Adrenal gland (tissue), 12 donors: ENCODE results near the gene THSD7A. TPM values are rescaled to one million over a fixed set of nuclear protein-coding genes. Genes with fewer than 3 reads are reported as not detected.

Experiments used
- DNase-seq, 7 donors: peaks; one replicate each; pipeline ENCODE4 v3.0.0-alpha.2; 2019 to 2020
- H3K27ac ChIP-seq, 5 donors: fragments of 200-600 bp; sonication (generic) in 4 of 5; 1 replicate in 3 of 5; 2 replicates in 2 of 5; pipeline versions ENCODE4 v1.5.1 to v1.8.0; 2016 to 2020; ENCODE audit warnings: mild to moderate bottlenecking in 1 of 5
- H3K27me3 ChIP-seq: fragments of 200-600 bp; 2 replicates; pipeline ENCODE4 v1.8.0; 2021
- H3K36me3 ChIP-seq, 2 donors: fragments of 200-600 bp; replicated peaks in 1 of 2; 1 replicate in 1 of 2; 2 replicates in 1 of 2; pipeline versions ENCODE4 v1.5.1 to v1.8.0; 2018 to 2022
- H3K4me1 ChIP-seq, 2 donors: fragments of 200-600 bp; replicated peaks in 1 of 2; 1 replicate in 1 of 2; 2 replicates in 1 of 2; pipeline versions ENCODE4 v1.5.1 to v1.8.0; 2018 to 2021
- H3K4me3 ChIP-seq, 4 donors: fragments of 200-600 bp; sonication (generic) in 3 of 4; one replicate each; pipeline ENCODE4 v1.5.1; 2016 to 2018
- H3K9me3 ChIP-seq, 3 donors: fragments of 200-600 bp; sonication (generic) in 1 of 3; replicated peaks in 1 of 3; 1 replicate in 2 of 3; 2 replicates in 1 of 3; pipeline versions ENCODE4 v1.5.1 to v1.8.0; 2016 to 2021
- POLR2A ChIP-seq, 2 donors: fragments of 450-650 bp; IDR thresholded peaks; one replicate each; pipeline ENCODE4 v1.6.1; 2017; ENCODE audit warnings: antibody characterized with exemption in 2 of 2, mild to moderate bottlenecking in 2 of 2, moderate library complexity in 1 of 2
- WGBS, 4 donors: extraction: QIAGEN DNeasy Blood & Tissue Kit in 2 of 4; methylation state at CpG; one replicate each; pipeline versions ENCODE4 v1.1.5 to v1.1.7; 2013 to 2017; 5-methylcytosine and 5-hydroxymethylcytosine counted together
- intact Hi-C, 2 donors: fragments of 100-400 bp; cut with DNase I; formaldehyde crosslinking; loops; one replicate each; pipeline versions ENCODE4 v1.14.1 to v1.15.0; 2022 to 2023
- polyA plus RNA-seq, 3 donors: library from polyadenylated mRNA; stranded (reverse); fragments of 200-250 nt in 2 of 3; fragments of 350-450 nt in 1 of 3; fragmentation: Illumina TruSeq in 1 of 3; extraction: RNeasy Lipid Tissue Mini Kit (QIAGEN cat#74804) in 1 of 3; gene quantifications; one replicate each; pipeline ENCODE4 v1.2.3, GENCODE V29; 2013 to 2014
- total RNA-seq, 9 donors: library from RNA; depleted of rRNA in 4 of 9; stranded (reverse); fragments of >200 nt in 4 of 9; fragments of 120-200 nt in 1 of 9; fragmentation: NEBNext Ultra II Directional in 1 of 9; extraction: Animal tissue kit (Norgen Biotek cat#: 25700) in 1 of 9; gene quantifications; one replicate each; pipeline versions ENCODE4 v1.1.0 to v1.2.4, GENCODE V29; 2013 to 2023
- TF ChIP-seq, protein P1 (sequence below), 6 experiments: fragments of 450-650 bp in 4 of 6; fragments of 200-600 bp in 2 of 6; sonication (generic) in 1 of 6; IDR thresholded peaks; 1 replicate in 5 of 6; 2 replicates in 1 of 6; pipeline versions ENCODE4 v1.5.1 to v1.8.0; 2016 to 2021; ENCODE audit warnings: antibody characterized with exemption in 6 of 6, mild to moderate bottlenecking in 2 of 6, moderate library complexity in 1 of 6
- donor health status: healthy with polysubstance abuse.
- donor health status: Bipolar disorder and iron deficiency.
- donor health status: DM: yes; HTN: yes; CAD: no.
- donor health status: DM: no; HTN: no; CAD: no.
- donor health status: DM: no; HTN: no; CAD: no.
- donor health status: DM: yes; HTN: yes; CAD: no.

Gene THSD7A
- total and polyA plus RNA-seq, 12 donors, result 0.74 to 18.4 (median 4.8) TPM

DNA sequence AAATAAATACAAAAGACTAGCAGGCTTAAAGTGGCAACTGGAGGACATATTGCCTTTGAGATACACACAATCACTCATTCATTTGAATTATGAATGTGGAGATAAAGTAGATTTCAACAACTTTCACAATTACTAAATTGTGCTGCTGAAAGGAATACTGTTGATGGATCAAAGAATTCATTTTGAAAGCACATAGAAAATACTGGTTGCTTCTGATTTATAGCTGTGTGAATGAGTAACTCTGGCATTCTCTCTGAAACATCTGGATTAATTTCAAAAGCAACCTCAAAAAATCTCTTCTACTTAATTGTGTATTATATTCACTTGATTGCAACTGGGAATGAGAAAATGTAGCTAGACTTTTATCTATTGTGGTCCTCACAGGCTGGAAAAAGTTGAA is 397.6 kb downstream of the THSD7A start:
- Histone ChIP-seq H3K27me3 (no peaks in the 10 kb centered on the region), H3K36me3 (no peaks in the 10 kb centered on the region), H3K4me3 (no peak overlapping the region), H3K4me1 (no peaks in the 10 kb centered on the region), H3K27ac (no peak overlapping the region), H3K9me3 (no peaks in the 10 kb centered on the region)
- no peak for DNase-seq
- intact Hi-C loops, result no loop called here
- TF ChIP-seq, protein P1, sequence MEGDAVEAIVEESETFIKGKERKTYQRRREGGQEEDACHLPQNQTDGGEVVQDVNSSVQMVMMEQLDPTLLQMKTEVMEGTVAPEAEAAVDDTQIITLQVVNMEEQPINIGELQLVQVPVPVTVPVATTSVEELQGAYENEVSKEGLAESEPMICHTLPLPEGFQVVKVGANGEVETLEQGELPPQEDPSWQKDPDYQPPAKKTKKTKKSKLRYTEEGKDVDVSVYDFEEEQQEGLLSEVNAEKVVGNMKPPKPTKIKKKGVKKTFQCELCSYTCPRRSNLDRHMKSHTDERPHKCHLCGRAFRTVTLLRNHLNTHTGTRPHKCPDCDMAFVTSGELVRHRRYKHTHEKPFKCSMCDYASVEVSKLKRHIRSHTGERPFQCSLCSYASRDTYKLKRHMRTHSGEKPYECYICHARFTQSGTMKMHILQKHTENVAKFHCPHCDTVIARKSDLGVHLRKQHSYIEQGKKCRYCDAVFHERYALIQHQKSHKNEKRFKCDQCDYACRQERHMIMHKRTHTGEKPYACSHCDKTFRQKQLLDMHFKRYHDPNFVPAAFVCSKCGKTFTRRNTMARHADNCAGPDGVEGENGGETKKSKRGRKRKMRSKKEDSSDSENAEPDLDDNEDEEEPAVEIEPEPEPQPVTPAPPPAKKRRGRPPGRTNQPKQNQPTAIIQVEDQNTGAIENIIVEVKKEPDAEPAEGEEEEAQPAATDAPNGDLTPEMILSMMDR (IDR thresholded peaks at IDR 0.05), result no peak
- TF ChIP-seq POLR2A (IDR thresholded peaks at IDR 0.05), result no peak

DNA sequence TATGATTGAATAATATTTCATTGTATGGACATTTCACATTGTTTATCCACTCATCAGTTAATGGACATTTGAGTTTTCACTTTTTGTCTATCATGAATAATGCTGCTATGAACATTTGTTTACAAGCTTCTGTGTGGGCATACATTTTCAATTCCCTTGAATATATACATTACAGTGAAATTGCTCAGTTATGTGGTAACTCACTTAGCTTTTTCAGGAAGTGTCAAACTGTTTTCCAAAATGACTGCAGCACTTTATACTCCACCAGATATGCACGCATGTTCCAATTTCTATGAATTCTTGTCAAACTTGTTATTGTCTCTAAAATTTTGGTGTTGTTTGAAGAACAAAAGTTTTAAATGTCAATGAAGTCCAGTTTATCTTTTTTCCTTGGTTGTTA is 401.2 kb downstream of the THSD7A start:
- Histone ChIP-seq H3K36me3 (no peaks in the 10 kb centered on the region), H3K27me3 (no peaks in the 10 kb centered on the region), H3K9me3 (no peaks in the 10 kb centered on the region), H3K4me3 (no peak overlapping the region), H3K4me1 (no peaks in the 10 kb centered on the region), H3K27ac (no peak overlapping the region)
- DNase-seq, result no peak
- TF ChIP-seq POLR2A (IDR thresholded peaks at IDR 0.05), result no peak
- TF ChIP-seq, protein P1 (IDR thresholded peaks at IDR 0.05), result no peak
- intact Hi-C loops, result no loop called here
- 85 to 100% (median 89%) methylated on average over 1 of the region's 1 CpG for WGBS, 4 donors

DNA sequence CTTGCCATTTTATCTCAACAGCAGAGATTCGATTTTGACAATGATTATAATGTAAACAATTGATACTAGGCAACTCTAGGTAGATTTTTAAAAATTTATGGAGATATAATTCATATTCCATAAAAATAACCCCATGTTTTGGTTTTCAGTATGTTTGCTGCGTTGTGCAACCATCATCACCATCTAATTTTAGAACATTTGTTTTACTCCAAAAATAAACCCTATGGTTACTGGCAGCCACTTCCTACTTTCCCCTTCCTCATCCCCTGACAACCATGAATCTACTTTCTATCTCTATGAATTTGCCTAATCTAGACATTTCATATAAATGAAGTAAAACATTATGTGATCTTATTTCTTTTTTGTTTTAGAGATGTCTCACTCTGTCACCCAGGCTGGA is 401.9 kb downstream of the THSD7A start:
- WGBS, 4 donors, result 49 to 75% (median 64%) methylated on average over 2 of the region's 2 CpGs
- no peak for TF ChIP-seq POLR2A (IDR thresholded peaks at IDR 0.05)
- TF ChIP-seq, protein P1 (IDR thresholded peaks at IDR 0.05), result no peak
- Histone ChIP-seq H3K27me3 (no peaks in the 10 kb centered on the region), H3K27ac (no peak overlapping the region), H3K4me3 (no peak overlapping the region), H3K4me1 (no peaks in the 10 kb centered on the region), H3K36me3 (no peaks in the 10 kb centered on the region), H3K9me3 (no peaks in the 10 kb centered on the region)
- intact Hi-C loops, result no loop called here
- DNase-seq, result no peak

DNA sequence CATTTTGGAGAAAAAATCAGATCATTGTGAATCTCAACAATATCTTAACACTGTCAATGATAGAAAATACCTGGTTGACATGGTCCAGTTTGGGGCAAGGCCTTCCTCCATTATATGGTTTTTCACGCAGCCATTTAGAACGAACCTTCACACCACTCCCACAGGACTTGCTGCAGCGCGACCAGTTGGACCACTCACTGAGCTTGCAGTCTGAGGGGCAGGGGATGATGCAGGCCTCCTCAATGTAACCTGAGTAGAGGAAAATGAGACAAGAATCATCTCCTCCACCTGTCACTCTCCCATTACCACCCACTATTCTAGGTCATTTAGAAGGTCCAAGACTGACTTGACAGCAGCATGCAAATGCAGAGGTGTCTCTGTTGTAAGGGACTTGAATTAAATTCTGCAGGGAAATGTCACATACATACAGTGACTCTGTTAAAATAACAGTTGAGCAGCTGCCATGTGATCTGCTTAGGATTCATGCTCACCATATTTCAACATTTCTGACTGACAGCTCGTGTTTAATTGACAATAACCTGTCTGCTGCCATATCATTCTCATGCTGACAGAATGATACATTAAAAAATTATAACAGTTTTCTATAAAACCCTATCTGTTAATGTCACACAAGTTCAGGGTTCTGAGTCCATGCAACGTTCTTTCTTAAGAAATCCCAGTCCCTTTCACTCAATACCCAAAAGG is 403.0 kb downstream of the THSD7A start:
- TF ChIP-seq, protein P1 (IDR thresholded peaks at IDR 0.05), result no peak
- no peak for TF ChIP-seq POLR2A (IDR thresholded peaks at IDR 0.05)
- intact Hi-C loops, result loop anchor here in 1 of 2 donors (10.0 kb wide), 1 partner anchor 886 kb away; no protein-coding TSS in a partner anchor

More for the DNA sequence above, 403.0 kb downstream of the THSD7A start:
- no peaks in the 10 kb centered on the region for H3K36me3 ChIP-seq
- no peak overlapping the region for H3K27ac ChIP-seq
- no peak overlapping the region for H3K4me3 ChIP-seq
- DNase-seq, result no peak
- H3K9me3 ChIP-seq, result no peaks in the 10 kb centered on the region
- H3K4me1 ChIP-seq, result no peaks in the 10 kb centered on the region
- WGBS, 4 donors, result 92 to 94% (median 94%) methylated on average over 6 of the region's 6 CpGs
- H3K27me3 ChIP-seq, result no peaks in the 10 kb centered on the region
